ENCODE measurements around the gene CLCN3. TPM values are rescaled to one million over a fixed set of nuclear protein-coding genes. Genes with fewer than 3 reads are reported as not detected.

CLCN3 gene
- total and polyA plus RNA-seq, 10 of the 15 experiments (the other 5 are each of a cell fraction or from before 2014, with no cell fraction given): 4.0 to 22.8 (median 11.8) TPM

DNA sequence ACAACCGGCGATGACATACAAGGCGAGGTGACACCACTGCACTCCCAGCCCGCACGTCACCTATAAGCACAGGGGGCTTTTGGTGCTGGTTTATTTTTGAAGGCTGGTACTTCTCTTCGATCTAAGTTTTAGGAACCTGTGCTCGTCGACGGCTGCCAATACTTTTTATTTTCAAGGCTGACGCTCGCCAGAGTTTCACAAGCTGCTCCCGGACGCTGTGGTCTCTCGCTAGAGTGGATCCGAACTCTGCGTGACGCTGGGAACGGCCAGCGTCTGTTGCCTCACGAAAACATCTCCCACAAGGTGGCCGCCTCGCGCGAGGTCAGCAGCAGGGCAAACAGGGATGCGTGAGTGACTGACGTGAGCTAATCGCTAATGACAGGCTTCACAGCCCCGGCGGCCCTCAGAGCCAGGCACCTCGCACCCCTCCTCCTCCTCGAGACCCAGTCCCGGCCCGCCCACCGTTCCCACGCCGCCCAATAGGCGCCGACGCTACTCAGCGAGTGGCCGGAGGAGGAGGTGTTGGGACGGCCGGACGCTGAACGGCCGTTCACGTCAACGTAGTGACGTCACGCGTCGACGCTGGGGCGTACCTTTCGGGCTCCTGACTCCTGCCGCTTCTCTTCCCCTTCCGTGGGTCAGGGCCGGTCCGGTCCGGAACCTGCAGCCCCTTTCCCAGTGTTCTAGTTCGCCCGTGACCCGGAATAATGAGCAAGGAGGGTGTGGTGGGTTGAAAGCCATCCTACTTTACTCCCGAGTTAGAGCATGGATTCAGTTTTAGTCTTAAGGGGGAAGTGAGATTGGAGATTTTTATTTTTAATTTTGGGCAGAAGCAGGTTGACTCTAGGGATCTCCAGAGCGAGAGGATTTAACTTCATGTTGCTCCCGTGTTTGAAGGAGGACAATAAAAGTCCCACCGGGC is at the start of gene CLCN3 (continued):
- TF ChIP-seq ELK1 (IDR thresholded peaks at IDR 0.05; ENCODE audit: low read depth, low read length): no peak
- TF ChIP-seq, protein P1, sequence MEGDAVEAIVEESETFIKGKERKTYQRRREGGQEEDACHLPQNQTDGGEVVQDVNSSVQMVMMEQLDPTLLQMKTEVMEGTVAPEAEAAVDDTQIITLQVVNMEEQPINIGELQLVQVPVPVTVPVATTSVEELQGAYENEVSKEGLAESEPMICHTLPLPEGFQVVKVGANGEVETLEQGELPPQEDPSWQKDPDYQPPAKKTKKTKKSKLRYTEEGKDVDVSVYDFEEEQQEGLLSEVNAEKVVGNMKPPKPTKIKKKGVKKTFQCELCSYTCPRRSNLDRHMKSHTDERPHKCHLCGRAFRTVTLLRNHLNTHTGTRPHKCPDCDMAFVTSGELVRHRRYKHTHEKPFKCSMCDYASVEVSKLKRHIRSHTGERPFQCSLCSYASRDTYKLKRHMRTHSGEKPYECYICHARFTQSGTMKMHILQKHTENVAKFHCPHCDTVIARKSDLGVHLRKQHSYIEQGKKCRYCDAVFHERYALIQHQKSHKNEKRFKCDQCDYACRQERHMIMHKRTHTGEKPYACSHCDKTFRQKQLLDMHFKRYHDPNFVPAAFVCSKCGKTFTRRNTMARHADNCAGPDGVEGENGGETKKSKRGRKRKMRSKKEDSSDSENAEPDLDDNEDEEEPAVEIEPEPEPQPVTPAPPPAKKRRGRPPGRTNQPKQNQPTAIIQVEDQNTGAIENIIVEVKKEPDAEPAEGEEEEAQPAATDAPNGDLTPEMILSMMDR (IDR thresholded peaks at IDR 0.05 in 2 of 3, conservative IDR thresholded peaks at IDR 0.05 in 1 of 3; ENCODE audit: control insufficient read depth in 2 of 3, extremely low read depth in 1 of 3, insufficient read depth in 1 of 3, low read depth in 3 of 3, low read length in 3 of 3): no peak
- TF ChIP-seq HDAC2 (IDR thresholded peaks at IDR 0.05): no peak
- TF ChIP-seq MEF2B (IDR thresholded peaks at IDR 0.05; ENCODE audit: partially characterized antibody, poor library complexity, severe bottlenecking): peak; percentile 37
- peak; percentile 31 for TF ChIP-seq HDAC6 (IDR thresholded peaks at IDR 0.05; ENCODE audit: unreplicated experiment)
- TF ChIP-seq TCF12 (IDR thresholded peaks at IDR 0.05; ENCODE audit: low read depth, low read length): peak; percentile 61; the same call in 1 of the 2 replicates
- TF ChIP-seq CREM (IDR thresholded peaks at IDR 0.05; ENCODE audit: low read depth): peak; percentile 96
- TF ChIP-seq, protein P2, sequence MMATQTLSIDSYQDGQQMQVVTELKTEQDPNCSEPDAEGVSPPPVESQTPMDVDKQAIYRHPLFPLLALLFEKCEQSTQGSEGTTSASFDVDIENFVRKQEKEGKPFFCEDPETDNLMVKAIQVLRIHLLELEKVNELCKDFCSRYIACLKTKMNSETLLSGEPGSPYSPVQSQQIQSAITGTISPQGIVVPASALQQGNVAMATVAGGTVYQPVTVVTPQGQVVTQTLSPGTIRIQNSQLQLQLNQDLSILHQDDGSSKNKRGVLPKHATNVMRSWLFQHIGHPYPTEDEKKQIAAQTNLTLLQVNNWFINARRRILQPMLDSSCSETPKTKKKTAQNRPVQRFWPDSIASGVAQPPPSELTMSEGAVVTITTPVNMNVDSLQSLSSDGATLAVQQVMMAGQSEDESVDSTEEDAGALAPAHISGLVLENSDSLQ (IDR thresholded peaks at IDR 0.05): peak; percentile 97
- TF ChIP-seq DPF2 (IDR thresholded peaks at IDR 0.05): peak; percentile 85
- peak; percentile 67; the same call in 1 of the 2 replicates for TF ChIP-seq SIN3A (IDR thresholded peaks at IDR 0.05; ENCODE audit: low read depth, low read length)
- TF ChIP-seq SIX5 (IDR thresholded peaks at IDR 0.05; ENCODE audit: low read depth, low read length, severe bottlenecking): no peak
- TF ChIP-seq NFXL1 (IDR thresholded peaks at IDR 0.05; ENCODE audit: borderline replicate concordance): no peak
- TF ChIP-seq NBN (IDR thresholded peaks at IDR 0.05): peak; percentile 100
- no peak for TF ChIP-seq ESRRA (IDR thresholded peaks at IDR 0.05; ENCODE audit: low read length)
- no peak for TF ChIP-seq MYC (IDR thresholded peaks at IDR 0.05; ENCODE audit: insufficient read depth, insufficient read length, insufficient replicate concordance, low read length, severe bottlenecking)
- no peak for TF ChIP-seq TCF3 (IDR thresholded peaks at IDR 0.05; ENCODE audit: borderline replicate concordance, insufficient read depth, low read depth, low read length)
- TF ChIP-seq RB1 (IDR thresholded peaks at IDR 0.05; ENCODE audit: borderline replicate concordance): no peak
- peak; percentile 76 for TF ChIP-seq SP1 (IDR thresholded peaks at IDR 0.05; ENCODE audit: low read depth, low read length)
- no peak; the same call in 1 of the 2 replicates for TF ChIP-seq RAD51 (IDR thresholded peaks at IDR 0.05)
- TF ChIP-seq, protein P3, sequence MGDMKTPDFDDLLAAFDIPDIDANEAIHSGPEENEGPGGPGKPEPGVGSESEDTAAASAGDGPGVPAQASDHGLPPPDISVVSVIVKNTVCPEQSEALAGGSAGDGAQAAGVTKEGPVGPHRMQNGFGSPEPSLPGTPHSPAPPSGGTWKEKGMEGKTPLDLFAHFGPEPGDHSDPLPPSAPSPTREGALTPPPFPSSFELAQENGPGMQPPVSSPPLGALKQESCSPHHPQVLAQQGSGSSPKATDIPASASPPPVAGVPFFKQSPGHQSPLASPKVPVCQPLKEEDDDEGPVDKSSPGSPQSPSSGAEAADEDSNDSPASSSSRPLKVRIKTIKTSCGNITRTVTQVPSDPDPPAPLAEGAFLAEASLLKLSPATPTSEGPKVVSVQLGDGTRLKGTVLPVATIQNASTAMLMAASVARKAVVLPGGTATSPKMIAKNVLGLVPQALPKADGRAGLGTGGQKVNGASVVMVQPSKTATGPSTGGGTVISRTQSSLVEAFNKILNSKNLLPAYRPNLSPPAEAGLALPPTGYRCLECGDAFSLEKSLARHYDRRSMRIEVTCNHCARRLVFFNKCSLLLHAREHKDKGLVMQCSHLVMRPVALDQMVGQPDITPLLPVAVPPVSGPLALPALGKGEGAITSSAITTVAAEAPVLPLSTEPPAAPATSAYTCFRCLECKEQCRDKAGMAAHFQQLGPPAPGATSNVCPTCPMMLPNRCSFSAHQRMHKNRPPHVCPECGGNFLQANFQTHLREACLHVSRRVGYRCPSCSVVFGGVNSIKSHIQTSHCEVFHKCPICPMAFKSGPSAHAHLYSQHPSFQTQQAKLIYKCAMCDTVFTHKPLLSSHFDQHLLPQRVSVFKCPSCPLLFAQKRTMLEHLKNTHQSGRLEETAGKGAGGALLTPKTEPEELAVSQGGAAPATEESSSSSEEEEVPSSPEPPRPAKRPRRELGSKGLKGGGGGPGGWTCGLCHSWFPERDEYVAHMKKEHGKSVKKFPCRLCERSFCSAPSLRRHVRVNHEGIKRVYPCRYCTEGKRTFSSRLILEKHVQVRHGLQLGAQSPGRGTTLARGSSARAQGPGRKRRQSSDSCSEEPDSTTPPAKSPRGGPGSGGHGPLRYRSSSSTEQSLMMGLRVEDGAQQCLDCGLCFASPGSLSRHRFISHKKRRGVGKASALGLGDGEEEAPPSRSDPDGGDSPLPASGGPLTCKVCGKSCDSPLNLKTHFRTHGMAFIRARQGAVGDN (IDR thresholded peaks at IDR 0.05): peak; percentile 88
